Neuron (in vitro differentiated cells): ENCODE measurements around the gene CCDC142.

ENCODE experiments used
- H2AFZ ChIP-seq: one replicate; pipeline ENCODE4 v1.6.1; 2013; ENCODE audit warnings: low read depth, mild to moderate bottlenecking, inconsistent platforms, low read length, moderate library complexity
- H3K27me3 ChIP-seq: one replicate; pipeline ENCODE4 v1.6.1; 2013; ENCODE audit warnings: low read length; ENCODE audit not compliant: insufficient read depth
- H3K36me3 ChIP-seq: one replicate; pipeline ENCODE4 v1.6.1; 2013; ENCODE audit warnings: low read length; ENCODE audit not compliant: insufficient read depth
- H3K4me1 ChIP-seq: one replicate; pipeline ENCODE4 v1.6.1; 2013; ENCODE audit warnings: low read length; ENCODE audit not compliant: insufficient read depth
- H3K4me3 ChIP-seq: 2 replicates; pipeline ENCODE4 v1.5.1; 2013; ENCODE audit warnings: mild to moderate bottlenecking, low read length, moderate library complexity
- H3K9me3 ChIP-seq: one replicate; pipeline ENCODE4 v1.6.1; 2013; ENCODE audit warnings: low read length

CCDC142 gene

DNA sequence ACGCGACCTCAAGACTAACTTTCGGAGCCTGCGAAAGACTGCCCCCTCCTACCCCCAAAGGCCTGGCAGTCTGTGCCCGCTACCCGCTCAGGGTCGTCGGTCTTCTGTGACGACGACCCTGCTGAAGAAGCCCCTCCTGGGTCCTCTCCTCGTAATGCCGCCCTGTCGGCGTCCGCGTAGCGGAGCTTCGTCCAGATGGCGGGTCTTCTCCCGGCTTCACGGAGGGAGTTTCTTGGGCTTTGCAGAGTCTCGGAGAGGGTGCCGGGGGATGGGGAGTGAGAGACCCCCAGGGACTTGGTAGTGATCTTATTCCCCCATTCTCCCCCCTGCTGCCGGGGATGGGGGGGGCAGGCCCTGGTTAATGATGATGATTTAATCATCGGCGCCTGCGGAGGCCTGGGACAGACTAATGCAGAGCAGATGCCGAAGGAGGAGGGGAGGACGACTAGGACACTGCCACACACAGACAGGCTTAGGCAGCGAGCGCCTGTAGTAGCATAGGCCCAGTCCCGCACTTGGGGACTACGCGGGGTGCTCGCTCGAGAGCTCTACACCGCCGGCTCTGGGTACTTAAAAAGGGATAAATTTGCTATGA, 25.2 kb upstream of the CCDC142 start:
- Histone ChIP-seq H3K27me3 (peaks cover 45% of the 10 kb centered on the region), H3K4me3 (peak overlapping the region; percentile 61), H2AFZ (peak overlapping the region; percentile 96)

GRCh38 chr2:74507145-74507925, 24.5 kb upstream of the CCDC142 start, which contains the start of gene PCGF1:
Gene PCGF1 (minus strand): TSS chr2:74507695. CDS start chr2:74507668, 27 bp downstream.
- Histone ChIP-seq H3K27me3 (peaks cover 47% of the 10 kb centered on the region), H3K36me3 (peaks cover 13% of the 10 kb centered on the region), H3K4me1 (peaks cover 10% of the 10 kb centered on the region), H3K4me3 (peak within 1 kb of the TSS; percentile 61), H2AFZ (peak within 1 kb of the TSS; percentile 96), H3K9me3 (peaks cover 2% of the 10 kb centered on the region)

More for the DNA sequence above, 25.2 kb upstream of the CCDC142 start:
- no peaks in the 10 kb centered on the region for H3K9me3 ChIP-seq
- peaks cover 10% of the 10 kb centered on the region for H3K4me1 ChIP-seq
- H3K36me3 ChIP-seq = peaks cover 13% of the 10 kb centered on the region

- H3K9me3 ChIP-seq = peaks cover 2% of the 10 kb centered on the region
- peaks cover 10% of the 10 kb centered on the region for H3K4me1 ChIP-seq
- H3K4me3 ChIP-seq = no peak overlapping the region
- peaks cover 50% of the 10 kb centered on the region for H3K27me3 ChIP-seq
- peaks cover 13% of the 10 kb centered on the region for H3K36me3 ChIP-seq
- no peak overlapping the region for H2AFZ ChIP-seq
Observed at GRCh38 chr2:74505448-74506246, 22.8 kb upstream of the CCDC142 start.

GRCh38 chr2:74504591-74504990, 21.8 kb upstream of the CCDC142 start:
- Histone ChIP-seq H2AFZ (no peak overlapping the region), H3K27me3 (peaks cover 50% of the 10 kb centered on the region)

GRCh38 chr2:74503506-74504475, 21.0 kb upstream of the CCDC142 start:
- Histone ChIP-seq H3K4me3 (no peak overlapping the region), H2AFZ (no peak overlapping the region), H3K36me3 (peaks cover 13% of the 10 kb centered on the region), H3K4me1 (peaks cover 21% of the 10 kb centered on the region), H3K9me3 (peaks cover 2% of the 10 kb centered on the region), H3K27me3 (peaks cover 57% of the 10 kb centered on the region)

More at GRCh38 chr2:74504591-74504990, 21.8 kb upstream of the CCDC142 start:
- peaks cover 2% of the 10 kb centered on the region for H3K9me3 ChIP-seq
- no peak overlapping the region for H3K4me3 ChIP-seq
- H3K36me3 ChIP-seq = peaks cover 13% of the 10 kb centered on the region
- H3K4me1 ChIP-seq = peaks cover 13% of the 10 kb centered on the region

DNA sequence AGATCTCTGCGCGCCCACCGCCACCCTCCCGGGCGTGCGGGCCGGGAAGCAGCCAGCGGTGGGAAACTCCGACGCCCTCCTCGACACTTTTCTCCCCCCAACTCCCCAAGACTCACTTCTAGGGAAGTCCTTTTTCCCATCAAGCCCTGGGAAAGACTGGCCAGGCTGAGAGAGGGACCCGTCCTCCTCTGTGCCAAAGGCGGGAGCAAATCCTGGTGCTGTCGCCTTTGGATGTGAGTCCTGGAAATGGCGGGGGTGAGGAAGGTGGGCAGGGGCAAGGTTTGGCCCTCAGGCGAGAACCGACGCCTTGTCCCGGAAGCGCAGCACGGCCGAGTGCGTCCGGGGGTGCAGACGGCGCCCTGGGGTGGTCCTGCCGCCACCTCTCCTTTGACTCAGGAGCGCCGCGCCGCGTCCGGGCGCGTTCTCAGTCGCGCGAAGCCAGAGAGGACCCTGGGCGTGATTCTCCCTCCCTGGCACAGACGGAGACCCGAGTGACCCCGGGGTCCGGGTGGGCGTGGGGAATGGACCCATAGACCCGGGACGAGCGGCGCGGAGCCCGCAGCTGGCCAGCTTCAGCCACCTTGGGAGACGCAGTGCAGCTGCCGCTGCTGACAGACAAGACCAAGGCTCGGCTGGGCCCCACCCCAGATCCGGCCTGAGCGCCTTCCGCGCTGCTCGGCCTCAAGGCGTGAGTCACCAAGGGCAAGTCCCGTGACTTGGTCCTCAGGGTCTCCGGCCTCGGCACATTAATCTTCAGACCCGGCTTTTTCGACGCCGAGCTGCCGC, 20.1 kb upstream of the CCDC142 start:
- Histone ChIP-seq H3K4me1 (peaks cover 30% of the 10 kb centered on the region), H3K4me3 (no peak overlapping the region), H3K36me3 (peaks cover 13% of the 10 kb centered on the region), H2AFZ (no peak overlapping the region), H3K9me3 (peaks cover 2% of the 10 kb centered on the region), H3K27me3 (peaks cover 65% of the 10 kb centered on the region)

- peaks cover 72% of the 10 kb centered on the region for H3K27me3 ChIP-seq
- H3K9me3 ChIP-seq = peaks cover 2% of the 10 kb centered on the region
- H2AFZ ChIP-seq = no peak overlapping the region
- H3K36me3 ChIP-seq = peaks cover 13% of the 10 kb centered on the region
- peaks cover 34% of the 10 kb centered on the region for H3K4me1 ChIP-seq
- no peak overlapping the region for H3K4me3 ChIP-seq
Observed at GRCh38 chr2:74502147-74502719, 19.4 kb upstream of the CCDC142 start.

DNA sequence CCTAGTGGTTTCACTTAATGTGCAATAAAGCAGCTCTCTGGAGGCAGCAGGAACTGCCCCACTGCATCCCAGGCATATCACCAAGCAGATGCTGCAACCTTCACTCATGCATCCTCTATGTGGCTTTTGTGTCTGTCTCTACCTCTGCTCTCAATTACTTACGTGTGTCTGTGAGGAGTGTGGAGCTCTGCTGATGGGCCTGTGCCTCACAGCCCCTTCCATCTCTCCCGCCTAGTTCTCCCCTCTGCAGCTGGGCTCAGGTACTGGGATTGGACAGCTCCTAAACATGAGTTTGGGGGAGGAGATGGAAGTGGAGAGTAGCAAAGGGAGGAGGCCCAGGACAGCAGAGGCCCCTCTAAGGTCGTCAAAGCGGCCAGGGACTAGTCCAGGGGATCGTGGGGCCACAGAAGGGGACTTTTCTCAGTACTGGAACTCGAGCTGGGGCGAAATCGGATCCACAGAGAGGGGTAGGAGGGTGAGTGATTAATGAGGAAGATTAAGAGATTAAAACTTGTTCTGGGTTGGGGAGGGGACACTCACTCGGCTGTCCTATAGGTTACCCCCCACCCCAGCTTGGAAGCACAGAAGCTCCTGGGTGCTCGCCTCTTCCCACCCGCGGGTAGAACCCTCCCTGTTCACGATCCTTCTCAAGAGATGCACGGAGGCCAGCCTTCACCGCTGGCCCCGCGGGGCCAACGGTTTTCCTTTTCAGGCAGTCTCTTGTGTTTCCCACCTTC, 18.7 kb upstream of the CCDC142 start:
- Histone ChIP-seq H3K4me1 (peaks cover 30% of the 10 kb centered on the region), H3K27me3 (peaks cover 79% of the 10 kb centered on the region), H3K4me3 (no peak overlapping the region)

DNA sequence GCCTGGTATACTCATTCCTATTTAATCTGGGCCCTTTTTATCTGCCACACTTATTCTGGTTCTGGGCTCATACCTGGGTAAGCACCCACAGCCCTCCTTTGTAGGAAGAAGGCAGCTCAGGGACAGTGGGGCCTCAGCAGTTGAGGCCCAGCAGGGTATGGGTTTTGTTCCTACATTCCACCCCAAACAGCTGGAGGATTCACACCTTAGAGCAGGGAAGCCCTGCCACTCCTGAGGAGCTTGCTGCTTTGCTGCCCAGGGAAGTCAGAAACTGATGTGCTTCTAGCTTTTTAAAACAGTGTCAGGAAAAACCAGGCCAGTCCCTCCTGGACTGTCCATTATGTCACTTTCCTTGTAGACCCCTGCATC, 17.8 kb upstream of the CCDC142 start:
- Histone ChIP-seq H3K9me3 (peaks cover 2% of the 10 kb centered on the region), H2AFZ (no peak overlapping the region), H3K27me3 (peaks cover 84% of the 10 kb centered on the region), H3K36me3 (peaks cover 9% of the 10 kb centered on the region), H3K4me1 (peaks cover 24% of the 10 kb centered on the region), H3K4me3 (no peak overlapping the region)

More for the DNA sequence above, 18.7 kb upstream of the CCDC142 start:
- Histone ChIP-seq H3K9me3 (peaks cover 2% of the 10 kb centered on the region), H2AFZ (no peak overlapping the region), H3K36me3 (peaks cover 13% of the 10 kb centered on the region)

- H3K4me1 ChIP-seq = peaks cover 24% of the 10 kb centered on the region
- H2AFZ ChIP-seq = peak overlapping the region; percentile 64
- H3K9me3 ChIP-seq = peaks cover 2% of the 10 kb centered on the region
- peak overlapping the region; percentile 36 for H3K4me3 ChIP-seq
- H3K27me3 ChIP-seq = peaks cover 84% of the 10 kb centered on the region
- peaks cover 4% of the 10 kb centered on the region for H3K36me3 ChIP-seq
Observed at GRCh38 chr2:74499940-74500577, 17.3 kb upstream of the CCDC142 start.
